WTC11 (cell line): ENCODE measurements around the gene WWOX. TPM values are rescaled to one million over a fixed set of nuclear protein-coding genes. Genes with fewer than 3 reads are reported as not detected.

Experiments used
- ATAC-seq: fragments of 200-7000 bp; cut with Tn5 transposase; 2 replicates; pipeline ENCODE4 v1.10.0; 2021; ENCODE audit warnings: mild to moderate bottlenecking, moderate library complexity
- CTCF ChIA-PET: fragments of 300-600 bp; sonication (Branson Sonifier 250); formaldehyde crosslinking; loops from one replicate; lab custom pipeline; 2021; ENCODE audit warnings: antibody characterized with exemption; lab: Charles Lee
- POLR2A ChIA-PET: fragments of 350-600 bp; sonication (Branson Sonifier 250); formaldehyde crosslinking; loops from one replicate; lab custom pipeline; 2021; ENCODE audit warnings: antibody characterized with exemption; lab: Charles Lee
- DNase-seq: peaks from one replicate; pipeline ENCODE4 v3.0.0; 2021; ENCODE audit warnings: low spot score
- H3K27ac Mint-ChIP-seq: 2 replicates; pipeline ENCODE4 v1.8.0; 2021; ENCODE audit warnings: mixed read lengths
- H3K27me3 Mint-ChIP-seq: 2 replicates; pipeline ENCODE4 v1.8.0; 2021; ENCODE audit warnings: low read depth, mild to moderate bottlenecking, moderate library complexity, mixed read lengths
- H3K36me3 Mint-ChIP-seq: 2 replicates; pipeline ENCODE4 v1.8.0; 2021; ENCODE audit warnings: mixed read lengths
- H3K4me1 Mint-ChIP-seq: 2 replicates; pipeline ENCODE4 v1.8.0; 2022; ENCODE audit warnings: mixed read lengths
- H3K4me3 Mint-ChIP-seq: 2 replicates; pipeline ENCODE4 v1.8.0; 2021; ENCODE audit warnings: mild to moderate bottlenecking, moderate library complexity, mixed read lengths
- H3K9me3 Mint-ChIP-seq: 2 replicates; pipeline ENCODE4 v1.8.0; 2021; ENCODE audit warnings: mixed read lengths
- ATF2 ChIP-seq: sonication (generic); formaldehyde crosslinking; IDR thresholded peaks from 2 replicates; pipeline ENCODE4 v1.8.1; 2022; ENCODE audit warnings: low read depth, missing genetic modification reagents, borderline replicate concordance
- CBFB ChIP-seq: sonication (generic); formaldehyde crosslinking; IDR thresholded peaks from 2 replicates; pipeline ENCODE4 v1.8.1; 2022; ENCODE audit warnings: mild to moderate bottlenecking, low read depth, missing genetic modification reagents
- E2F5 ChIP-seq: sonication (generic); formaldehyde crosslinking; IDR thresholded peaks from 2 replicates; pipeline ENCODE4 v1.8.1; 2022; ENCODE audit warnings: mild to moderate bottlenecking, moderate library complexity, missing genetic modification reagents
- ELF4 ChIP-seq: sonication (generic); formaldehyde crosslinking; IDR thresholded peaks from 2 replicates; pipeline ENCODE4 v1.8.1; 2022; ENCODE audit warnings: low read depth, mild to moderate bottlenecking, moderate library complexity, missing genetic modification reagents
- ETV6 ChIP-seq: sonication (generic); formaldehyde crosslinking; IDR thresholded peaks from 2 replicates; pipeline ENCODE4 v1.8.1; 2022; ENCODE audit warnings: mild to moderate bottlenecking, missing genetic modification reagents
- FOXP1 ChIP-seq: sonication (generic); formaldehyde crosslinking; IDR thresholded peaks from 2 replicates; pipeline ENCODE4 v1.8.0; 2022; ENCODE audit warnings: missing genetic modification reagents, mild to moderate bottlenecking, moderate library complexity, borderline replicate concordance
- FOXP4 ChIP-seq: sonication (generic); formaldehyde crosslinking; IDR thresholded peaks from 2 replicates; pipeline ENCODE4 v1.8.0; 2022; ENCODE audit warnings: mild to moderate bottlenecking, missing genetic modification reagents
- GABPB1 ChIP-seq: sonication (generic); formaldehyde crosslinking; IDR thresholded peaks from 2 replicates; pipeline ENCODE4 v1.8.1; 2023; ENCODE audit warnings: mild to moderate bottlenecking, missing genetic modification reagents
- IRF2 ChIP-seq: sonication (generic); formaldehyde crosslinking; IDR thresholded peaks from 2 replicates; pipeline ENCODE4 v1.8.0; 2022; ENCODE audit warnings: low read depth, missing genetic modification reagents, borderline replicate concordance
- JAZF1 ChIP-seq: fragments of 250-450 bp; sonication (Bioruptor Pico); IDR thresholded peaks from 2 replicates; pipeline ENCODE4 v1.9.0; 2021; ENCODE audit warnings: moderate library complexity, mild to moderate bottlenecking, inconsistent platforms
- MLX ChIP-seq: sonication (generic); formaldehyde crosslinking; IDR thresholded peaks from 2 replicates; pipeline ENCODE4 v1.8.1; 2023; ENCODE audit warnings: mild to moderate bottlenecking, missing genetic modification reagents, moderate library complexity
- NR3C1 ChIP-seq: sonication (generic); formaldehyde crosslinking; conservative IDR thresholded peaks from 2 replicates; pipeline ENCODE4 v1.8.1; 2023; ENCODE audit warnings: low read depth, mild to moderate bottlenecking, missing genetic modification reagents
- PRDM15 ChIP-seq: sonication (generic); formaldehyde crosslinking; IDR thresholded peaks from 2 replicates; pipeline ENCODE4 v1.8.0; 2022; ENCODE audit warnings: missing genetic modification reagents
- PREB ChIP-seq: sonication (generic); formaldehyde crosslinking; IDR thresholded peaks from 2 replicates; pipeline ENCODE4 v1.8.1; 2022; ENCODE audit warnings: mild to moderate bottlenecking, missing genetic modification reagents, moderate library complexity, borderline replicate concordance
- PRRX2 ChIP-seq: fragments of 250-450 bp; sonication (Bioruptor Pico); IDR thresholded peaks from 2 replicates; pipeline ENCODE4 v1.8.0; 2021; ENCODE audit warnings: mild to moderate bottlenecking
- RELA ChIP-seq: sonication (generic); formaldehyde crosslinking; IDR thresholded peaks from 2 replicates; pipeline ENCODE4 v1.8.1; 2022; ENCODE audit warnings: missing genetic modification reagents, mild to moderate bottlenecking, borderline replicate concordance
- SMAD3 ChIP-seq: sonication (generic); formaldehyde crosslinking; IDR thresholded peaks from 2 replicates; pipeline ENCODE4 v1.8.0; 2022; ENCODE audit warnings: missing genetic modification reagents, mild to moderate bottlenecking, borderline replicate concordance
- TP53 ChIP-seq: sonication (generic); formaldehyde crosslinking; IDR thresholded peaks from 2 replicates; pipeline ENCODE4 v1.8.1; 2023; ENCODE audit warnings: mild to moderate bottlenecking, missing genetic modification reagents
- ZBTB21 ChIP-seq: sonication (generic); formaldehyde crosslinking; IDR thresholded peaks from 2 replicates; pipeline ENCODE4 v1.8.1; 2023; ENCODE audit warnings: mild to moderate bottlenecking, missing genetic modification reagents, borderline replicate concordance
- ZNF138 ChIP-seq: sonication (generic); formaldehyde crosslinking; conservative IDR thresholded peaks from 2 replicates; pipeline ENCODE4 v1.8.1; 2022; ENCODE audit warnings: mild to moderate bottlenecking, moderate library complexity, missing genetic modification reagents
- ZNF281 ChIP-seq: sonication (generic); formaldehyde crosslinking; IDR thresholded peaks from 2 replicates; pipeline ENCODE4 v1.8.0; 2023; ENCODE audit warnings: mild to moderate bottlenecking, missing genetic modification reagents
- total RNA-seq: library from RNA; stranded (reverse); gene quantifications from 3 replicates; pipeline ENCODE4 v1.2.3, GENCODE V29; 2021

The WWOX gene
- total RNA-seq, 1 experiment from 2014 or later = 15.7 TPM

- no peak for TF ChIP-seq E2F5 (CRISPR knock-in tag)
- no peak for TF ChIP-seq PRDM15 (CRISPR knock-in tag)
- TF ChIP-seq NR3C1 (CRISPR knock-in tag) = no peak
- no peak for TF ChIP-seq RELA
- TF ChIP-seq FOXP4 (CRISPR knock-in tag) = no peak
- no peak for TF ChIP-seq PRRX2 (CRISPR knock-in tag)
- TF ChIP-seq JAZF1 (CRISPR knock-in tag) = no peak
Observed at GRCh38 chr16:78133919-78134318, 34.5 kb downstream of the WWOX start (continued).

- TF ChIP-seq ZNF138 (no peak), FOXP1 (no peak), GABPB1 (CRISPR knock-in tag) (peak; percentile 74), SMAD3 (CRISPR knock-in tag) (no peak), PREB (CRISPR knock-in tag) (no peak), ETV6 (no peak), TP53 (no peak), ELF4 (no peak), ZBTB21 (CRISPR knock-in tag) (no peak)
- Mint-ChIP-seq H3K4me1 (no peaks in the 10 kb centered on the region), H3K36me3 (peaks cover 4% of the 10 kb centered on the region; the same call in 1 of the 2 replicates), H3K27me3 (no peaks in the 10 kb centered on the region), H3K9me3 (peaks cover 5% of the 10 kb centered on the region; the same call in 1 of the 2 replicates), H3K27ac (no peak overlapping the region), H3K4me3 (no peak overlapping the region)
- DNase-seq (no peak), ATAC-seq (no peak)
- ChIA-PET POLR2A (interaction anchor here (0.6 kb wide), 1 partner anchor 12 kb away, joined by 3 read pairs; no protein-coding TSS in a partner anchor), CTCF (interaction anchor here (0.7 kb wide), 1 partner anchor 13 kb away, joined by 3 read pairs; no protein-coding TSS in a partner anchor)
Observed at GRCh38 chr16:78134944-78135619, 35.6 kb downstream of the WWOX start.

GRCh38 chr16:78137179-78137578, 37.7 kb downstream of the WWOX start:
- Mint-ChIP-seq H3K9me3 (peaks cover 5% of the 10 kb centered on the region; the same call in 1 of the 2 replicates), H3K27me3 (no peaks in the 10 kb centered on the region), H3K36me3 (peaks cover 4% of the 10 kb centered on the region; the same call in 1 of the 2 replicates), H3K27ac (no peak overlapping the region), H3K4me3 (no peak overlapping the region), H3K4me1 (no peaks in the 10 kb centered on the region)
- CTCF ChIA-PET = no interaction called here
- DNase-seq (no peak), ATAC-seq (no peak)
- POLR2A ChIA-PET = interaction anchor here (0.6 kb wide), 1 partner anchor 218 kb away, joined by 11 read pairs; no protein-coding TSS in a partner anchor
- TF ChIP-seq ZNF281 (CRISPR knock-in tag) = no peak
- no peak for TF ChIP-seq CBFB
- TF ChIP-seq ATF2 (CRISPR knock-in tag) = no peak
- no peak for TF ChIP-seq IRF2 (CRISPR knock-in tag)
- no peak for TF ChIP-seq MLX (CRISPR knock-in tag)
